IPS-18c (cell line): Measurements from ENCODE around the gene IQCM.

Experiments used
- H3K4me3 ChIP-seq: 2 replicates; pipeline ENCODE4 v1.7.0; 2013; ENCODE audit warnings: low read depth, mild to moderate bottlenecking, low read length, moderate library complexity; ENCODE audit not compliant: insufficient read depth
- H3K9me3 ChIP-seq: one replicate; pipeline ENCODE4 v1.6.1; 2013; ENCODE audit warnings: mild to moderate bottlenecking, low read length, moderate library complexity; ENCODE audit not compliant: control insufficient read depth, insufficient read depth

IQCM gene

GRCh38 chr4:149699642-149700041 is 116.0 kb downstream of the IQCM start:
- Histone ChIP-seq H3K4me3 (no peak overlapping the region), H3K9me3 (no peaks in the 10 kb centered on the region)

GRCh38 chr4:149690726-149691125 is 124.9 kb downstream of the IQCM start:
- Histone ChIP-seq H3K9me3 (no peaks in the 10 kb centered on the region), H3K4me3 (no peak overlapping the region)

- no peaks in the 10 kb centered on the region for H3K9me3 ChIP-seq
- no peak overlapping the region for H3K4me3 ChIP-seq
These were observed 131.1 kb downstream of the IQCM start for GRCh38 chr4:149684516-149684915.

- no peak overlapping the region for H3K4me3 ChIP-seq
These were observed 139.6 kb downstream of the IQCM start for GRCh38 chr4:149676076-149676475.

GRCh38 chr4:149645790-149646189 is 169.9 kb downstream of the IQCM start:
- no peak overlapping the region for H3K4me3 ChIP-seq

More at GRCh38 chr4:149676076-149676475, 139.6 kb downstream of the IQCM start:
- H3K9me3 ChIP-seq: no peaks in the 10 kb centered on the region

GRCh38 chr4:149638073-149638472 is 177.6 kb downstream of the IQCM start:
- H3K9me3 ChIP-seq: no peaks in the 10 kb centered on the region
- H3K4me3 ChIP-seq: no peak overlapping the region

More at GRCh38 chr4:149645790-149646189, 169.9 kb downstream of the IQCM start:
- no peaks in the 10 kb centered on the region for H3K9me3 ChIP-seq

- H3K9me3 ChIP-seq: no peaks in the 10 kb centered on the region
- no peak overlapping the region for H3K4me3 ChIP-seq
These were observed 181.3 kb downstream of the IQCM start for GRCh38 chr4:149634368-149634767.

GRCh38 chr4:149631629-149632028 is 184.0 kb downstream of the IQCM start:
- Histone ChIP-seq H3K9me3 (no peaks in the 10 kb centered on the region), H3K4me3 (no peak overlapping the region)

GRCh38 chr4:149630064-149630463 is 185.6 kb downstream of the IQCM start:
- H3K9me3 ChIP-seq: no peaks in the 10 kb centered on the region
- no peak overlapping the region for H3K4me3 ChIP-seq

- no peaks in the 10 kb centered on the region for H3K9me3 ChIP-seq
These were observed 209.9 kb downstream of the IQCM start for GRCh38 chr4:149605601-149606378.

GRCh38 chr4:149604827-149605226 is 210.8 kb downstream of the IQCM start:
- Histone ChIP-seq H3K4me3 (no peak overlapping the region), H3K9me3 (no peaks in the 10 kb centered on the region)

More at GRCh38 chr4:149605601-149606378, 209.9 kb downstream of the IQCM start:
- no peak overlapping the region for H3K4me3 ChIP-seq

GRCh38 chr4:149595500-149595899 is 220.1 kb downstream of the IQCM start:
- Histone ChIP-seq H3K4me3 (no peak overlapping the region), H3K9me3 (no peaks in the 10 kb centered on the region)

GRCh38 chr4:149589826-149590225 is 225.8 kb downstream of the IQCM start:
- Histone ChIP-seq H3K4me3 (no peak overlapping the region), H3K9me3 (no peaks in the 10 kb centered on the region)

GRCh38 chr4:149584722-149585121 is 230.9 kb downstream of the IQCM start:
- H3K9me3 ChIP-seq: no peaks in the 10 kb centered on the region
- no peak overlapping the region for H3K4me3 ChIP-seq

- Histone ChIP-seq H3K9me3 (no peaks in the 10 kb centered on the region), H3K4me3 (no peak overlapping the region)
These were observed 240.7 kb downstream of the IQCM start for GRCh38 chr4:149574971-149575370.

GRCh38 chr4:149572716-149573115 is 242.9 kb downstream of the IQCM start:
- Histone ChIP-seq H3K9me3 (no peaks in the 10 kb centered on the region), H3K4me3 (no peak overlapping the region)

GRCh38 chr4:149555799-149556198 is 259.8 kb downstream of the IQCM start:
- Histone ChIP-seq H3K4me3 (no peak overlapping the region), H3K9me3 (no peaks in the 10 kb centered on the region)

- H3K4me3 ChIP-seq: no peak overlapping the region
- no peaks in the 10 kb centered on the region for H3K9me3 ChIP-seq
These were observed 260.5 kb downstream of the IQCM start for GRCh38 chr4:149555146-149555545.
